Measurements from ENCODE around the gene CREB3L1.

DNA sequence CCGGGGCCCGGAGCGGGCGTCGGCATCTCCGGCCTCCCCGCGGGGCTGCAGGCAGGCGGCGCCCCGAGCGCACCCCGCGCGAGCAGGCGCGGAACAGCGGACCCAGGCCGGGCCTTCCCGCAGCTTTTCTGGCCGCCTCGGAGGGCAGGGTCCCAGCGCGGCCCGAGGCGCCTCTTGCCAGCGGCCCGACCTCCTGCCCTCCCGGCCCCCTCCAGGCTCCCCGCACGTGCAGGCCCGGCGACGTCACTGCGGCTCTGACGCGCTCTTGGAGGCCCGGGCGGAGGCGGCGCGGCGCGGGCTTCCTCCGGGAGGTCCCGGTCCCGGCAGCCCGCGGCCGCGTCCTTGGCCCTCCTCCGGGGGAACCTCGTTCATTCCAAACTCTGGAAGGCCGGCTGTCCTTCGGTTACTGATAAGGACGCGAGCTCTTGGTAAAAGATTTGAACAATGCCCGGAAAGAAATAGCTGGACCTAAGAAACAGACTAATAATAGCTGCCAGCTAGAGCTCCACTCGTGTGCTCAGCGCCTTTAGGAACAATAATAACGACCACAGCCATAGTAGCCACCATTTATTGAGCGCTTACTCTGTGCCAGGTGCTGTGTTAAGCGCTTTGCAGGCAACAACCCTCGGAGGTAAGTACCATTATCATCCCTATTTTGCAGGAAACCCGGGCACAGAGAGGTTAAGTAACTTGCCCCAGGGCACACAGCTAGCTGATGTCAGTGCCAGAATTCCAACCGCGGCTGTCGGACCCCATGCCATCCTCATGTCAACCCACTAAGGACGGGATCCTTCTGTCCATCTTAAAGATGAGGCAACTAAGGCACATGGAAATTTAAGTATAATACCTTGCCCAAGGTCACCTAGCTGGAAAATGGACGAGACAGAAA lies 39.1 kb upstream of the CREB3L1 start:
- TF ChIP-seq, protein P1, sequence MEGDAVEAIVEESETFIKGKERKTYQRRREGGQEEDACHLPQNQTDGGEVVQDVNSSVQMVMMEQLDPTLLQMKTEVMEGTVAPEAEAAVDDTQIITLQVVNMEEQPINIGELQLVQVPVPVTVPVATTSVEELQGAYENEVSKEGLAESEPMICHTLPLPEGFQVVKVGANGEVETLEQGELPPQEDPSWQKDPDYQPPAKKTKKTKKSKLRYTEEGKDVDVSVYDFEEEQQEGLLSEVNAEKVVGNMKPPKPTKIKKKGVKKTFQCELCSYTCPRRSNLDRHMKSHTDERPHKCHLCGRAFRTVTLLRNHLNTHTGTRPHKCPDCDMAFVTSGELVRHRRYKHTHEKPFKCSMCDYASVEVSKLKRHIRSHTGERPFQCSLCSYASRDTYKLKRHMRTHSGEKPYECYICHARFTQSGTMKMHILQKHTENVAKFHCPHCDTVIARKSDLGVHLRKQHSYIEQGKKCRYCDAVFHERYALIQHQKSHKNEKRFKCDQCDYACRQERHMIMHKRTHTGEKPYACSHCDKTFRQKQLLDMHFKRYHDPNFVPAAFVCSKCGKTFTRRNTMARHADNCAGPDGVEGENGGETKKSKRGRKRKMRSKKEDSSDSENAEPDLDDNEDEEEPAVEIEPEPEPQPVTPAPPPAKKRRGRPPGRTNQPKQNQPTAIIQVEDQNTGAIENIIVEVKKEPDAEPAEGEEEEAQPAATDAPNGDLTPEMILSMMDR (IDR thresholded peaks at IDR 0.05): peak; percentile 23 to 29 (median 27)
- TF ChIP-seq POLR2AphosphoS5 (IDR thresholded peaks at IDR 0.05): peak; percentile 32 to 48

Data from esophagus muscularis mucosa (tissue), 3 donors.